Fibroblast of skin of left quadriceps (primary cell): ENCODE results near the gene AEN.

Experiments
- DNase-seq, 2 experiments: peaks; one replicate each; pipeline ENCODE4 v3.0.0-alpha.2; 2013; ENCODE audit warnings: low read depth in 2 of 2

The AEN gene

GRCh38 chr15:88649753-88650551 lies 28.8 kb downstream of the AEN start:
- no peak for DNase-seq

- DNase-seq = no peak
These were observed 29.4 kb downstream of the AEN start for GRCh38 chr15:88650556-88650955.

- no peak for DNase-seq
These were observed 30.1 kb downstream of the AEN start for GRCh38 chr15:88651136-88651732.

DNA sequence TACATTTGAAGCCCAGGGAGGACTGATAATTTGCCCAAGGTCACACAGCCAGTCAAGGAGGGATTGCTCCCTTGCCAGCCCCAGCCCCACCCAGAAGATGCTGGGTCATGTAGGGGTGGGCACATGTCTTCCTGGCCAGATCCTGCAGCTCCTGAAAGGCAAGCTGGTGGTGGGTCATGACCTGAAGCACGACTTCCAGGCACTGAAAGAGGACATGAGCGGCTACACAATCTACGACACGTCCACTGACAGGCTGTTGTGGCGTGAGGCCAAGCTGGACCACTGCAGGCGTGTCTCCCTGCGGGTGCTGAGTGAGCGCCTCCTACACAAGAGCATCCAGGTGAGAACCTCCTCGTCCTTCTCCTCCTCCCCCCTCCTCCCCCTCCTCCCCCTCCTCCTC lies 30.8 kb downstream of the AEN start:
- no peak for DNase-seq

DNA sequence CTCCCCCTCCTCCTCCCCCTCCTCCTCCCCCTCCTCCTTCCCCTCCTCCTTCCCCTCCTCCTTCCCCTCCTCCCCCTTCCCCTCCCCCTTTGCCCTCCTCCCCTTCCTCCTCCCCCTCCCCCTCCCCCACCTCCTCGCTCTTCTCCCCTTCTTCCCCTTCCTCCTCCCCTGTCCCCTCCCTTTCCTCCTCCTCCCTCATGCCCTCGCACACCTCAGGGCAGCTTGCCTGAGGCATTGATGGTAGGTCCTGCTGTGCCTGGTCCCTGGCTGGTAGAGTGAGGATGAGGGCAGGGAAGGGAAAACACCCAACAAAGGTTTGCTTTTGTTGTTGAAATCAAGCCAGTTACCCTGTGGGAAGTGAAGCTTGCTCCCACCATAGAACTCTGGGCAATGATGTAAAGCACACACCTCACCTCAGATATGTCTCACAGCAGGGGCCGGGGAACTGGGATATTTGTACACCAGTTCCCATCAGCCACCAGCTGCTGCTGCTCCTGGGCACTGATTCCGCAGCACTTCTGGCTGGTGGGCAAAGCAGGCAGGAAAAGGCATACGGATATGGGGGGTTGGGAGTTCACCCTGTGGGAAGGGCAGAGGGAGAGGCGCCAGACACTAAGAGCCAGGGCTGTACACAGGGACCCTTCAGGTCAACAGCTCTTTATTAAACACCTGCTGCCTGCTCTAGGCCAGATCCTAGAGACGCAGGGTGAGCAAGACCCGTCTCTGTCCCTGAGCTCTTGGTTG lies 31.5 kb downstream of the AEN start:
- no peak for DNase-seq

GRCh38 chr15:88653200-88654064 lies 32.3 kb downstream of the AEN start:
- DNase-seq = no peak

DNA sequence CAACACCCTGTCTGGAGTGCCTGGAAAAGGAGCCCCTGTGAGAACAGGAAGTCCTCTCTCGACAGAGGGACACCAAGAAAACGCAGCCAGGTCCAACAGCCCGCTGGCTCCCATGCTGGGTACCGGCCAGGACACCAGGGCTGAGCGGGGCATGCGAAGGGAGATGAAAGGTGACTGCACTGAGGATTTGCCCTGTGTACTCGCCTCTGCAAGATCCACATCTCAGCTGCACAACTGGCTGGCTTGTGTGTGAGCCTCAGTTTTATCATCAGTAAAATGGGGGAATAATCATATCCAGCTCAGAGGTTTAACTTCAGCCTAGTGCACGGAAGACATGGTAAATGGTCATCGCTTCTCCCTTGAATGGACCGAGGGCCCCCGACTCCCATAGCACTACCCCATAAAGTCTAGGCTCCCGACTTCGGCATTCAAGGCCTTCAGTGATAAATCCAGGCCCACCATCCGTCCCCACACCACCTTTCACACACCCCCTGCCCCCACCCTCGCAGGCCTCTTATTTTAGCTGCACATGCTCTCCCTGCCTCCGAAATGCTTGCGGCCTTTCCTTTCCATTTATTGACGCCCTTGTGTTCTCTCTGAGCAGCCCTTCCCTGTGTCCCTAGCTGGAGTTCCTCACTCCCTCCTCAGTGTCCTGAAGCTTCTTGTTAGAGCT lies 33.4 kb downstream of the AEN start:
- DNase-seq = no peak

DNA sequence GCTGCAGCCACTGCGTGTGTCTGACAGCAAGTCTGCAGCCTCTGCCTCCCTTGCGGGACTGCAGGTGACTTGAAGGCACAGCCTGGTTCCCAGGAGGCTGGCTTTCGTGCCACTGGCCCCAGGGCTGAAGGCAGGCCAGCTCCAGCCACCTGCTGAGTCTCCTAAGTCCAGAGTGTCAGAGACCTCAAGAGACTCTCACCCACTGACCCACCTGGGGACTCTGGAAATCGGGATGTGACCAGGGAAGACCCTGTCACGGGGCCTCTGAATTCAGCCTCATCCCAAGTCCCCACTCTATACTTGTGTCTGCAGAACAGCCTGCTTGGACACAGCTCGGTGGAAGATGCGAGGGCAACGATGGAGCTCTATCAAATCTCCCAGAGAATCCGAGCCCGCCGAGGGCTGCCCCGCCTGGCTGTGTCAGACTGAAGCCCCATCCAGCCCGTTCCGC lies 34.0 kb downstream of the AEN start:
- no peak for DNase-seq

DNA sequence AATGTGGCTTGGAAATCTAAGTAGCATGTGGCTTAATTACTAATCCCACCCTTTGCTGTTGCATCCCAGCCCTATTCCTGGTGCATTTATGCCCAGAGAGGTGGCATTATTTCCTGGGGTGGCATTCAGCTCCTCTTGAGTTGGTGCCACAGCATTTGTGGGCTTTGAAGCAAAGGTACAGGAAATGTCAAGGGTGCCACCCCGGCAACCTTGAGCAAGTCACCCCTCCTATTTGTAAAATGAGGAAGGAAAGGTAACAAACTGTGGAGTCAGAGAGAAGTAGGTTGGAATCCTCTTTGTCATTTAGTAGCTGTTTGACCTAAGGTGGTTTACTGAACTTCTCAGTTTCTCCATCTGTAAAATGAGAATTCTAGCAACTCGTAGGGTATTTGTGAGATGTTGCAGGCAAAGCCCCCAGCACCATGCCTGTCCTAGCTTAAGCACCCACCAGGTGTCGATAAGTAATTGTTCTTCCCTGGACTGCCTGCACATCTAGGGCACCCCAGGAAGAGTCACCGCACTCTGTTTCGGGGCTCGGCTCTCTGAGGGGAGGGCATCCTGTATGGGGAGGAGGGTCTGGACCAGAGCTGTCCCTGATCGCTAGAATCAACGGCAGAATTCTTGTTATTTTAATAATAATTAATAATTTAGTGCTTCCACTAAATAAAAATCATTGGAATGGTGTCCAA lies 34.8 kb downstream of the AEN start:
- no peak for DNase-seq

DNA sequence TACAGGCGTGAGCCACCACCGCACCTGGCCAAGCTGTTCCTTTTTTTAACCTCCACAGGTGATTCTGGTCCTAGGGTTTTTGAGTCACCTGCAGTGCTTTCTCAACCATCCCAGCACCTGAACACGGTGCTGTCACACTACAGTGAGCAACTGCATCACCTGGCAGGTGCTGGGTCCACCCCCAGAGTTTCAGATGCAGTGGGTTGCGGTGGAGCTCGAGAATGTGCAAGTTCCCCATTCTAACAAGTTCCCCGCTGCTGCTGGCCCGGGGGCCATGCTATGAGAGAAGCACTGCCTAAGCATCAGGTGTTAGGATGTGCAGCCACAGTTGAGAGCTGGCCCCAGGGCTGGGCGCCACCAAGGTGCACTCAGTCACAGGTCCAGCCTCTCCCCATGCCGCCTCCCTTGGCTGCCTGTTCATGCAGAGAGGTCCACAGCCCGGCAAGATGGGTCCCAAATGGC lies 35.7 kb downstream of the AEN start:
- no peak for DNase-seq

GRCh38 chr15:88657326-88658069 lies 36.4 kb downstream of the AEN start:
- peak; percentile 27 to 31 for DNase-seq

GRCh38 chr15:88658070-88658965 lies 37.2 kb downstream of the AEN start:
- DNase-seq = no peak

DNA sequence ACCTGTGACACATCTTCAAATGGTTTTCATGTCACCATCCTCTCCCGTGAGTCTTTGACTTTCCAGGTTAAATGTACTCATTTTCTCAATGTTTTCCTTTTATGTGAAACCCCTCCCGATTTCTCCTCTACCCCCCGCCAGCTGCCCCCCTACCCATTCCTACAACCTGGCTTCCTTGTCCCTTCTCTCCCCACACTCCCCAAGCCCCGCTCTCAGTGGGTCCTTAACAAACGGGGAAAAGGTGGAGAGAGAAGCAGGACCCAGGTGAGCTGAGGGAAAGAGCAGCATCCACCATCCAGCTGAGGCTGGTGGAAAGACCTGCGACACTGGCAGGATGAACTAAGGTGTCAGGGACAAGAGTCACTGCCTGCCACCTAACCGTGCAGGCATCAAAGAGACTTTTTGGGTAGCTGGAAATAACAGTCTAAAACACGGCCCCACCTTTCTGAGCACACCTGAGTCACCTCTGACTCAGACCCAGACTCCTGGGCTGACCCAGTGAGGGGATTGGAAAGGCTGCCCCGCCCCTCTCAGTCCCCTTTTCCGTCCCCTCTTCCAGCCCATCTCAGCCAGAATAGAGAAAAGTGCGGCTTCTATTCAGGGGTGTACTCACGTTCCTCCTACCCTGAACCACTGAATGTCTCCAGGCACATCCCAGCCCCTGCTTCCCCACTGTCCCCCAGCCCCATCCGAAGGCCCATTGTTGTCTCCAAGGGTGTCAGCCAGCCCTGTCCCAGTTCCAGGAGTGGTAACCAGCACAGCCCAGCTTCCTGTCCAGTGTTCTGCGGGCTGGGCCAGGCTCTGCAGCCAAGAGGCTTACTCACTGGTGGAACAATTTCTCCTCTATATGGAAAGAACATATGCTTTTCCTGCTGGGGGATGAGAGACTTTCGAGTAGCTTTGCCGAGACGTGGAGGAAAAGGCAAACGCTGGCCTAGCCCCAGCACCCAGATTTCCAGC lies 38.1 kb downstream of the AEN start:
- DNase-seq = peak; percentile 29 to 38

- DNase-seq = peak; percentile 26 to 43
These were observed 40.0 kb downstream of the AEN start for GRCh38 chr15:88661041-88661700.

DNA sequence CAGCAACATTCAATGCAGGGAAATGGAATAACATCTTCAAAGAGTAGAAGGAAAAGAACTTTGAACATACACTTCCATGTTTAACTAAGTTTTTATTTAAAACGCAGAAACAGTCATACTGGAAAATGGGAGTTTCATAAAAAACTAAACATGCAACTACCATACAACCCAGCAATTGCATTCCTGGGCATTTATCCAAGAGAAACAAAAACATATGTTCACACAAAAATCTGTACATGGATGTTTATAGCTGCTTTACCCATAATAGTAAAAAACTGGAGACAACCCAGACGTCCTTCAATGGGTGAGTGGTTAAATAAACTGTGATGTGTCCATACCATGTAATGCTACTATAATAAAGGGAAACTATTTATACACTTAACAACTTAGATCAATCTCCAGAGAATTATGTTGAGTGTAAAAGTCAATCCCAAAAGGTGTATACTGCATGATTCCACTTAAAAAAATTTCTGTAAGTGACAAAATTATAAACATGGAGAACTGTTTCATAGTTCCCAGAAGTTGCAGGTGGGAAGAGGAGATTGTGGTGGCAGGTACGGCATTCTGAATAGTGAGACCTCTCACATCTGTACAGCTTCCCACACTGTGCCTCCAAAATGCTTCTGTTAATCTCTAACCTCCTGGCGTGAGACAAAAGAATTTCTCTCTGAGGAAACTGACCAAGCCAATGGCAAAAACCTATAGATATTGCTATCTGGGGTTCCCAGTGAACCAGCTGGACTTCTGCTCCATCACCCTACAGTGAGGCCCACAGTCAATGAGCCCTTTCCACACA lies 40.8 kb downstream of the AEN start:
- DNase-seq = peak; percentile 57 to 63

DNA sequence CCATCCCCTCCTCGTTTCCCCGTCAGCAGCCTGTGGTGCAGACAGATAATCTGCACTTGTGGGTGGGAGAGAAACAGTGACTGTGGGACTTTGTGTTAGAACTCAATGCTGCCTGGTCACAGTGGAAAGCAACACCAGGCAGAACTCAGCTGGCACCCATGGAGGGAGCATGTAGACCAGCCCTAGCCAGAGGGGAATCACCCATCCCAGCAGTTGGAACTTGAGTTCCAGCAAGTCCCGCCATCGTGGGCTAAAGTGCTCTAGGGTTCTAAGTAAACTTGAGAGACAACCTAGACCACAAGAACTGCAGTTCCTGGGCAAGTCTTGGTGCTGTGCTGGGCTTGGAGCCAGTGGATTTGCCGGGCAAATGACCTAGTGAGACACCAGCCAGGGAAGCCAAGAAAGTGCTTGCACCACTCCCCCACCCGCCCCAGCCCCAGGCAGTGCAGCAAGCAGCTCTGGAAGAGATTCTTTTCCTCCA lies 42.0 kb downstream of the AEN start:
- no peak for DNase-seq
